GM19467 (cell line): ENCODE measurements around the gene EMP2.
A peak's percentile ranks its signal among the peaks of the same experiment; 100 is the strongest.
"Not testable (repeated sequence)": the region's sequence is repeated elsewhere in the genome, so short reads cannot be mapped to it uniquely, and the experiment has no call there.

Experiments used
- ATAC-seq: cut with Tn5 transposase; IDR thresholded peaks from one replicate; pipeline ENCODE4 v1.9.1; 2021; ENCODE audit warnings: mild to moderate bottlenecking, moderate library complexity; ENCODE audit not compliant: unreplicated experiment

Gene EMP2

GRCh38 chr16:10525214-10525825 is 55.1 kb downstream of the EMP2 start:
- ATAC-seq, result no peak

- ATAC-seq, result no peak
Observed at GRCh38 chr16:10522966-10523365, 57.4 kb downstream of the EMP2 start.

GRCh38 chr16:10521681-10522274 is 58.6 kb downstream of the EMP2 start:
- ATAC-seq, result no peak

- no peak for ATAC-seq
Observed at GRCh38 chr16:10520869-10521578, 59.4 kb downstream of the EMP2 start.

GRCh38 chr16:10519929-10520868 is 60.2 kb downstream of the EMP2 start:
- no peak for ATAC-seq

- no peak for ATAC-seq
Observed at GRCh38 chr16:10519297-10519696, 61.1 kb downstream of the EMP2 start.

GRCh38 chr16:10518479-10519041 is 61.8 kb downstream of the EMP2 start:
- no peak for ATAC-seq

- ATAC-seq, result no peak
Observed at GRCh38 chr16:10517868-10518267, 62.5 kb downstream of the EMP2 start.

- ATAC-seq, result no peak
Observed at GRCh38 chr16:10514369-10515055, 65.9 kb downstream of the EMP2 start.

- ATAC-seq, result no peak
Observed at GRCh38 chr16:10511829-10512228, 68.6 kb downstream of the EMP2 start.

GRCh38 chr16:10510279-10510678 is 70.1 kb downstream of the EMP2 start:
- no peak for ATAC-seq

GRCh38 chr16:10509534-10510025 is 70.8 kb downstream of the EMP2 start:
- peak; percentile 82 for ATAC-seq

GRCh38 chr16:10505286-10505685 is 75.1 kb downstream of the EMP2 start:
- ATAC-seq, result not testable (repeated sequence)

GRCh38 chr16:10504404-10504885 is 76.0 kb downstream of the EMP2 start:
- ATAC-seq, result no peak

- no peak for ATAC-seq
Observed at GRCh38 chr16:10502776-10503175, 77.6 kb downstream of the EMP2 start.

GRCh38 chr16:10501016-10501607 is 79.3 kb downstream of the EMP2 start:
- ATAC-seq, result no peak

GRCh38 chr16:10500582-10500981 is 79.8 kb downstream of the EMP2 start:
- no peak for ATAC-seq

GRCh38 chr16:10497132-10498101 is 83.0 kb downstream of the EMP2 start:
- ATAC-seq, result no peak

- no peak for ATAC-seq
Observed at GRCh38 chr16:10495031-10495345, 85.4 kb downstream of the EMP2 start.
